ENCODE data around the gene CLEC3B. TPM values are rescaled to one million over a fixed set of nuclear protein-coding genes. Genes with fewer than 3 reads are reported as not detected.

Gene CLEC3B
- total RNA-seq, 1 experiment from 2014 or later = 1.8 TPM

GRCh38 chr3:45035441-45036301 is 9.6 kb downstream of the CLEC3B start:
- ATAC-seq = no peak

GRCh38 chr3:45037720-45038455 is 11.8 kb downstream of the CLEC3B start:
- H2AFZ ChIP-seq (ENCODE audit: low read length) = peak overlapping the region; percentile 56; the same call in 1 of the 2 replicates

More at GRCh38 chr3:45035441-45036301, 9.6 kb downstream of the CLEC3B start:
- no peak overlapping the region for H3K4me3 ChIP-seq (ENCODE audit: low read length)
- no peaks in the 10 kb centered on the region for H3K9me2 ChIP-seq (replicated peaks; ENCODE audit: low read length)
- H3K4me1 ChIP-seq (ENCODE audit: insufficient read depth, low read length) = peaks cover 13% of the 10 kb centered on the region
- H3K4me2 ChIP-seq (ENCODE audit: low read length) = no peak overlapping the region
- intact Hi-C loops (cut with micrococcal nuclease) = no loop called here
- ChIA-PET POLR2A (ENCODE audit: unreplicated experiment) (no interaction called here), CTCF (no interaction called here)
- H3K9me3 ChIP-seq (ENCODE audit: low read length) = no peaks in the 10 kb centered on the region
- no peak overlapping the region for H3K9ac ChIP-seq (ENCODE audit: low read length)
- no peaks in the 10 kb centered on the region for H4K20me1 ChIP-seq (ENCODE audit: low read length)
- TF ChIP-seq EZH2 (IDR thresholded peaks at IDR 0.05; ENCODE audit: low read length, unreplicated experiment) (no peak), EZH2phosphoT487 (IDR thresholded peaks at IDR 0.05; ENCODE audit: borderline replicate concordance, low read length) (no peak), CTCF (conservative IDR thresholded peaks at IDR 0.05; ENCODE audit: low read depth, low read length) (no peak)
- no peaks in the 10 kb centered on the region for H3K27me3 ChIP-seq (ENCODE audit: low read length)
- H3K36me3 ChIP-seq (ENCODE audit: low read depth, low read length) = no peaks in the 10 kb centered on the region
- H3K27ac ChIP-seq (ENCODE audit: low read length) = no peak overlapping the region
- BruUV-seq (replicated peaks) = no TSS peak
- no peaks in the 10 kb centered on the region for H3K79me2 ChIP-seq (ENCODE audit: low read length)
- no peak overlapping the region for H2AFZ ChIP-seq (ENCODE audit: low read length)
- H3F3A ChIP-seq (ENCODE audit: low read length, unreplicated experiment) = no peaks in the 10 kb centered on the region
- no peak for DNase-seq

More at GRCh38 chr3:45037720-45038455, 11.8 kb downstream of the CLEC3B start:
- intact Hi-C loops (cut with micrococcal nuclease) = loop anchor here (1.0 kb wide), 2 partner anchors 399 to 461 kb away; no protein-coding TSS in a partner anchor
- H3K9me2 ChIP-seq (replicated peaks; ENCODE audit: low read length) = no peaks in the 10 kb centered on the region
- H3K9me3 ChIP-seq (ENCODE audit: low read length) = no peaks in the 10 kb centered on the region
- H3F3A ChIP-seq (ENCODE audit: low read length, unreplicated experiment) = no peaks in the 10 kb centered on the region
- H3K36me3 ChIP-seq (ENCODE audit: low read depth, low read length) = no peaks in the 10 kb centered on the region
- peak overlapping the region; percentile 55; the same call in 1 of the 2 replicates for H3K4me2 ChIP-seq (ENCODE audit: low read length)
- peak overlapping the region; percentile 40; the same call in 1 of the 2 replicates for H3K4me3 ChIP-seq (ENCODE audit: low read length)
- DNase-seq (peak; percentile 98), ATAC-seq (peak; percentile 77)
- H3K9ac ChIP-seq (ENCODE audit: low read length) = no peak overlapping the region
- no peaks in the 10 kb centered on the region for H3K79me2 ChIP-seq (ENCODE audit: low read length)
- peaks cover 29% of the 10 kb centered on the region for H3K4me1 ChIP-seq (ENCODE audit: insufficient read depth, low read length)
- TF ChIP-seq EZH2 (IDR thresholded peaks at IDR 0.05; ENCODE audit: low read length, unreplicated experiment) (no peak), CTCF (conservative IDR thresholded peaks at IDR 0.05; ENCODE audit: low read depth, low read length) (peak; percentile 97)
- H3K27me3 ChIP-seq (ENCODE audit: low read length) = no peaks in the 10 kb centered on the region
- POLR2A ChIA-PET (ENCODE audit: unreplicated experiment) = interaction anchor here (0.6 kb wide), 2 partner anchors 56 to 86 kb away, joined by 3 read pairs; no protein-coding TSS in a partner anchor
- H3K27ac ChIP-seq (ENCODE audit: low read length) = no peak overlapping the region
- CTCF ChIA-PET = interaction anchor here (0.6 to 1.3 kb wide), 4 partner anchors 83 to 471 kb away, joined by 3 to 5 read pairs (median 4); no protein-coding TSS in a partner anchor
- H4K20me1 ChIP-seq (ENCODE audit: low read length) = no peaks in the 10 kb centered on the region
- BruUV-seq (replicated peaks) = no TSS peak
